BLaER1 (cell line): ENCODE data around the gene STOX2.

Source experiments
- H3K27ac ChIP-seq: shearing (Covaris generic); formaldehyde crosslinking; 2 replicates; pipeline ENCODE4 v1.8.1; 2022
- H3K27me3 ChIP-seq: shearing (Covaris generic); formaldehyde crosslinking; 2 replicates; pipeline ENCODE4 v1.8.1; 2022
- H3K36me3 ChIP-seq: shearing (Covaris generic); formaldehyde crosslinking; 2 replicates; pipeline ENCODE4 v1.8.1; 2022
- H3K4me1 ChIP-seq: shearing (Covaris generic); formaldehyde crosslinking; 2 replicates; pipeline ENCODE4 v1.8.1; 2022
- H3K4me2 ChIP-seq: shearing (Covaris generic); formaldehyde crosslinking; 2 replicates; pipeline ENCODE4 v1.8.1; 2022
- H3K4me3 ChIP-seq: shearing (Covaris generic); formaldehyde crosslinking; 2 replicates; pipeline ENCODE4 v1.8.1; 2022
- H3K9ac ChIP-seq: shearing (Covaris generic); formaldehyde crosslinking; 2 replicates; pipeline ENCODE4 v1.8.1; 2022
- H3K9me3 ChIP-seq: shearing (Covaris generic); formaldehyde crosslinking; 2 replicates; pipeline ENCODE4 v1.8.1; 2022
- H4K20me1 ChIP-seq: shearing (Covaris generic); formaldehyde crosslinking; 2 replicates; pipeline ENCODE4 v1.8.1; 2022
- Cebpa-rat ChIP-seq: shearing (Covaris generic); IDR thresholded peaks from 2 replicates; pipeline ENCODE4 v1.8.1; 2022

STOX2 gene

GRCh38 chr4:184062769-184063168 is 157.7 kb downstream of the STOX2 start:
- Histone ChIP-seq H3K36me3 (no peaks in the 10 kb centered on the region), H3K9ac (no peak overlapping the region), H3K4me1 (no peaks in the 10 kb centered on the region), H3K9me3 (no peaks in the 10 kb centered on the region), H3K27ac (no peak overlapping the region), H4K20me1 (no peaks in the 10 kb centered on the region), H3K4me3 (no peak overlapping the region), H3K27me3 (no peaks in the 10 kb centered on the region), H3K4me2 (no peak overlapping the region)
- TF ChIP-seq Cebpa-rat, result peak; percentile 92

- Histone ChIP-seq H3K27me3 (no peaks in the 10 kb centered on the region), H3K4me1 (no peaks in the 10 kb centered on the region), H3K9me3 (no peaks in the 10 kb centered on the region), H3K36me3 (no peaks in the 10 kb centered on the region), H3K4me3 (no peak overlapping the region), H4K20me1 (no peaks in the 10 kb centered on the region), H3K27ac (no peak overlapping the region), H3K9ac (no peak overlapping the region), H3K4me2 (no peak overlapping the region)
- TF ChIP-seq Cebpa-rat, result no peak
Measured at GRCh38 chr4:184064877-184065276, 159.8 kb downstream of the STOX2 start.

GRCh38 chr4:184066584-184067300 is 161.6 kb downstream of the STOX2 start:
- no peak overlapping the region for H3K4me2 ChIP-seq
- no peak for TF ChIP-seq Cebpa-rat
- H3K4me3 ChIP-seq, result no peak overlapping the region

GRCh38 chr4:184067931-184068554 is 162.9 kb downstream of the STOX2 start:
- Histone ChIP-seq H3K27ac (no peak overlapping the region), H3K4me1 (no peaks in the 10 kb centered on the region), H3K4me3 (no peak overlapping the region), H3K4me2 (no peak overlapping the region), H4K20me1 (no peaks in the 10 kb centered on the region), H3K36me3 (no peaks in the 10 kb centered on the region), H3K27me3 (no peaks in the 10 kb centered on the region), H3K9me3 (peaks cover 13% of the 10 kb centered on the region), H3K9ac (no peak overlapping the region)
- no peak for TF ChIP-seq Cebpa-rat

More at GRCh38 chr4:184066584-184067300, 161.6 kb downstream of the STOX2 start:
- Histone ChIP-seq H4K20me1 (no peaks in the 10 kb centered on the region), H3K27me3 (no peaks in the 10 kb centered on the region), H3K36me3 (no peaks in the 10 kb centered on the region), H3K9me3 (0 out of 2 replicates have a peak, but pooled peaks cover under 1% of the 10 kb centered on the region), H3K4me1 (no peaks in the 10 kb centered on the region), H3K27ac (no peak overlapping the region), H3K9ac (no peak overlapping the region)
